GM19043 (cell line): ENCODE data around the gene CLIP3.
A peak's percentile ranks its signal among the peaks of the same experiment; 100 is the strongest.

ENCODE experiments used
- ATAC-seq: cut with Tn5 transposase; IDR thresholded peaks from one replicate; pipeline ENCODE4 v1.9.1; 2021; ENCODE audit warnings: low read depth; ENCODE audit not compliant: unreplicated experiment

CLIP3 gene

GRCh38 chr19:36009633-36010379, 22.9 kb downstream of the CLIP3 start:
- no peak for ATAC-seq

GRCh38 chr19:36009220-36009619, 23.5 kb downstream of the CLIP3 start:
- ATAC-seq: no peak

- no peak for ATAC-seq
Observed at GRCh38 chr19:36008336-36008978, 24.2 kb downstream of the CLIP3 start, which contains the start of gene SYNE4. SYNE4 (minus strand) TSS chr19:36008813; CDS start chr19:36008681, 132 bp downstream.

GRCh38 chr19:36006955-36007354, 25.7 kb downstream of the CLIP3 start:
- ATAC-seq: no peak

GRCh38 chr19:36003284-36003683, 29.4 kb downstream of the CLIP3 start:
- no peak for ATAC-seq

GRCh38 chr19:36001605-36002004, 31.1 kb downstream of the CLIP3 start:
- ATAC-seq: no peak

GRCh38 chr19:35996777-35997176, 35.9 kb downstream of the CLIP3 start:
- ATAC-seq: no peak

GRCh38 chr19:35995048-35995993, 37.4 kb downstream of the CLIP3 start, which contains the start of gene SDHAF1:
SDHAF1 (plus strand) TSS chr19:35995188; CDS start chr19:35995275, 87 bp downstream.
- ATAC-seq: peak; percentile 80

GRCh38 chr19:35993923-35994598, 38.6 kb downstream of the CLIP3 start:
- ATAC-seq: no peak

GRCh38 chr19:35992907-35993765, 39.5 kb downstream of the CLIP3 start:
- no peak for ATAC-seq

GRCh38 chr19:35991731-35992450, 40.8 kb downstream of the CLIP3 start:
- ATAC-seq: no peak

GRCh38 chr19:35990771-35991730, 41.6 kb downstream of the CLIP3 start:
- no peak for ATAC-seq

- ATAC-seq: no peak
Observed at GRCh38 chr19:35990156-35990555, 42.5 kb downstream of the CLIP3 start.

GRCh38 chr19:35988824-35989223, 43.8 kb downstream of the CLIP3 start:
- ATAC-seq: no peak

GRCh38 chr19:35987571-35987896, 45.1 kb downstream of the CLIP3 start:
- ATAC-seq: no peak

GRCh38 chr19:35986664-35987570, 45.8 kb downstream of the CLIP3 start:
- ATAC-seq: no peak

- no peak for ATAC-seq
Observed at GRCh38 chr19:35986111-35986510, 46.6 kb downstream of the CLIP3 start.
